Measurements from ENCODE around the gene CHI3L1. TPM values are rescaled to one million over a fixed set of nuclear protein-coding genes. Genes with fewer than 3 reads are reported as not detected.
A peak's percentile ranks its signal among the peaks of the same experiment; 100 is the strongest.

CHI3L1 gene
- total RNA-seq, 1 experiment from 2014 or later: not detected

DNA sequence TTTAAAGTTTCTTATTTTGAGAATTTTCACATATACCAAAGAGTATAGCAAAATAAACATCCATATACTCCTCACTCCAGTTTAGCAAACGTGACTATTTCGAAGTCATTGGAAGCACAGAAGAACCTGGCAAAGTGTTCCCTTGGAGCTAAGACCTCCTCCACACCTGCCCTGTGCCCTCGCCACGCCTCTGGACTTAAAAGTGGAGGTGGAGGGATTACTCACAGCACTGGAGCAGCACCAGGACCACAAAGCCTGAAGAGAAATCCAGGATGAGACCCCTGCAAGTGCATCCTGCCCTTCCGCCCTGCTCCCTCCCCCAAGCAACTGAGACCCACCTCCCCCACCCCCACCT, 436 bp downstream of the CHI3L1 start:
- Histone ChIP-seq H2BK15ac (ENCODE audit: low read depth, low read length) (no peak overlapping the region), H3K4me2 (ENCODE audit: insufficient read depth, insufficient read length, low read length) (no peak overlapping the region)

More for the DNA sequence above, 436 bp downstream of the CHI3L1 start:
- Histone ChIP-seq H2BK20ac (ENCODE audit: low read depth, low read length, poor library complexity, severe bottlenecking) (no peak overlapping the region), H4K20me1 (ENCODE audit: control insufficient read depth, insufficient read depth, insufficient read length) (no peaks in the 10 kb centered on the region), H2AK5ac (ENCODE audit: insufficient read length, low read length) (no peak overlapping the region), H3T11ph (ENCODE audit: low read length) (no peak overlapping the region), H3K9me3 (ENCODE audit: control insufficient read depth, low read depth, low read length) (no peaks in the 10 kb centered on the region), H2BK5ac (ENCODE audit: insufficient read length, low read length) (no peak overlapping the region), H4K8ac (replicated peaks; ENCODE audit: insufficient read length, low read depth, low read length) (no peak overlapping the region), H3K23ac (ENCODE audit: insufficient read length, low read depth, low read length) (no peak overlapping the region), H3K79me2 (ENCODE audit: insufficient read depth, low read length) (no peaks in the 10 kb centered on the region), H3K27me3 (ENCODE audit: insufficient read depth, low read length) (no peaks in the 10 kb centered on the region), H4K5ac (ENCODE audit: insufficient read length, low read depth, low read length) (no peak overlapping the region), H2AFZ (ENCODE audit: low read length) (no peak overlapping the region), H3K23me2 (ENCODE audit: insufficient read length, low read depth, low read length, poor library complexity, severe bottlenecking) (peaks cover 3% of the 10 kb centered on the region), H2BK120ac (ENCODE audit: low read depth, low read length, poor library complexity, severe bottlenecking) (no peak overlapping the region), H3K18ac (ENCODE audit: insufficient read length, low read depth, low read length) (no peak overlapping the region), H3K4ac (ENCODE audit: low read depth, low read length) (no peak overlapping the region), H2BK12ac (ENCODE audit: insufficient read length, low read depth, low read length) (no peak overlapping the region), H4K91ac (ENCODE audit: insufficient read length, low read depth, low read length) (no peak overlapping the region), H3K14ac (ENCODE audit: insufficient read depth, low read length) (no peak overlapping the region), H3K27ac (ENCODE audit: insufficient read length, low read depth, low read length) (no peak overlapping the region), H3K56ac (ENCODE audit: insufficient read length, low read depth, low read length) (no peak overlapping the region), H3K4me1 (ENCODE audit: insufficient read depth, low read length) (peaks cover 6% of the 10 kb centered on the region; the same call in 1 of the 2 replicates), H3K79me1 (ENCODE audit: insufficient read depth, low read depth, low read length, poor library complexity, severe bottlenecking) (no peaks in the 10 kb centered on the region), H3K9ac (ENCODE audit: extremely low read depth, insufficient read length, low read length) (no peak overlapping the region)
- no CpG with 5 or more reads among the region's 5 CpGs for WGBS (ENCODE audit: extremely low coverage, insufficient read length, low lambda C conversion rate)
- DNase-seq: no peak
- Mint-ChIP-seq H3K4me3 (no peak overlapping the region), H3K27ac (peak overlapping the region in 1 of 3 experiments; percentile 44; a peak in 1 of 7 replicates), H3K9me3 (no peaks in the 10 kb centered on the region; a peak in 2 of 5 replicates), H3K27me3 (ENCODE audit: low read depth) (no peaks in the 10 kb centered on the region; the same call in 1 of the 2 replicates), H3K36me3 (ENCODE audit: insufficient read depth in 1 of 3, low read depth in 3 of 3) (no peaks in the 10 kb centered on the region), H3K4me1 (peaks cover 29 to 41% of the 10 kb centered on the region in 2 experiments)
- TF ChIP-seq, protein P1, sequence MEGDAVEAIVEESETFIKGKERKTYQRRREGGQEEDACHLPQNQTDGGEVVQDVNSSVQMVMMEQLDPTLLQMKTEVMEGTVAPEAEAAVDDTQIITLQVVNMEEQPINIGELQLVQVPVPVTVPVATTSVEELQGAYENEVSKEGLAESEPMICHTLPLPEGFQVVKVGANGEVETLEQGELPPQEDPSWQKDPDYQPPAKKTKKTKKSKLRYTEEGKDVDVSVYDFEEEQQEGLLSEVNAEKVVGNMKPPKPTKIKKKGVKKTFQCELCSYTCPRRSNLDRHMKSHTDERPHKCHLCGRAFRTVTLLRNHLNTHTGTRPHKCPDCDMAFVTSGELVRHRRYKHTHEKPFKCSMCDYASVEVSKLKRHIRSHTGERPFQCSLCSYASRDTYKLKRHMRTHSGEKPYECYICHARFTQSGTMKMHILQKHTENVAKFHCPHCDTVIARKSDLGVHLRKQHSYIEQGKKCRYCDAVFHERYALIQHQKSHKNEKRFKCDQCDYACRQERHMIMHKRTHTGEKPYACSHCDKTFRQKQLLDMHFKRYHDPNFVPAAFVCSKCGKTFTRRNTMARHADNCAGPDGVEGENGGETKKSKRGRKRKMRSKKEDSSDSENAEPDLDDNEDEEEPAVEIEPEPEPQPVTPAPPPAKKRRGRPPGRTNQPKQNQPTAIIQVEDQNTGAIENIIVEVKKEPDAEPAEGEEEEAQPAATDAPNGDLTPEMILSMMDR (conservative IDR thresholded peaks at IDR 0.05): no peak
